Keratinocyte (primary cell): Measurements from ENCODE around the gene MRPL38.

Experiments
- EZH2 ChIP-seq: IDR thresholded peaks from one replicate; pipeline ENCODE4 v1.6.1; 2012; ENCODE audit warnings: inconsistent platforms, mild to moderate bottlenecking, low read length, moderate library complexity
- TF ChIP-seq, protein P1 (sequence below), 3 experiments: IDR thresholded peaks in 1 of 3; conservative IDR thresholded peaks in 1 of 3; optimal IDR thresholded peaks in 1 of 3; 2 replicates in 2 of 3; 3 replicates in 1 of 3; pipeline versions ENCODE3 to v1.5.1; 2011; ENCODE audit warnings: low read length in 3 of 3, mild to moderate bottlenecking in 3 of 3, moderate library complexity in 2 of 3, control low read depth in 1 of 3, inconsistent platforms in 1 of 3; ENCODE audit not compliant: insufficient read depth in 2 of 3; ENCODE audit errors: extremely low read depth in 1 of 3

DNA sequence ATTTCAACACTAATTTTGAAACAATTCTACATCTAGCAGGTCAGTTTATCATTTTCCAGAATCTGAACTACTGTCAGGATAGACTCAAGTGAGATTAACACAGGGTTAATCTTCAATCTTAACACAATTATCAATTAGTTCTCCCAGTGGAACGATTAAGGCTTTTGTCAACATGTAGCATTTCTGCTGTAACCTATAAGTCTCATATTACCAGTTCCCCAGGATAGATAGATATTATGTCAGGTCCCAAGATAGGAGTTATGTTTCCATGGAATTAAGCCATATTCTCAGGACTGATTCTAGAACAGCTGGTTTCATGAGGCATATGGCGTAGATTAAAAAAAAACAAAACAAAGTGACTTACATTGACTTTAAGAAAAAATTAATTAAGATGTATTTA lies 40.5 kb upstream of the MRPL38 start:
- TF ChIP-seq, protein P1, sequence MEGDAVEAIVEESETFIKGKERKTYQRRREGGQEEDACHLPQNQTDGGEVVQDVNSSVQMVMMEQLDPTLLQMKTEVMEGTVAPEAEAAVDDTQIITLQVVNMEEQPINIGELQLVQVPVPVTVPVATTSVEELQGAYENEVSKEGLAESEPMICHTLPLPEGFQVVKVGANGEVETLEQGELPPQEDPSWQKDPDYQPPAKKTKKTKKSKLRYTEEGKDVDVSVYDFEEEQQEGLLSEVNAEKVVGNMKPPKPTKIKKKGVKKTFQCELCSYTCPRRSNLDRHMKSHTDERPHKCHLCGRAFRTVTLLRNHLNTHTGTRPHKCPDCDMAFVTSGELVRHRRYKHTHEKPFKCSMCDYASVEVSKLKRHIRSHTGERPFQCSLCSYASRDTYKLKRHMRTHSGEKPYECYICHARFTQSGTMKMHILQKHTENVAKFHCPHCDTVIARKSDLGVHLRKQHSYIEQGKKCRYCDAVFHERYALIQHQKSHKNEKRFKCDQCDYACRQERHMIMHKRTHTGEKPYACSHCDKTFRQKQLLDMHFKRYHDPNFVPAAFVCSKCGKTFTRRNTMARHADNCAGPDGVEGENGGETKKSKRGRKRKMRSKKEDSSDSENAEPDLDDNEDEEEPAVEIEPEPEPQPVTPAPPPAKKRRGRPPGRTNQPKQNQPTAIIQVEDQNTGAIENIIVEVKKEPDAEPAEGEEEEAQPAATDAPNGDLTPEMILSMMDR (optimal IDR thresholded peaks at IDR 0.05 in 1 of 3, IDR thresholded peaks at IDR 0.05 in 1 of 3, conservative IDR thresholded peaks at IDR 0.05 in 1 of 3; ENCODE audit: extremely low read depth in 1 of 3, insufficient read depth in 2 of 3, low read length in 3 of 3), result no peak
- TF ChIP-seq EZH2, result no peak
